ENCODE results near the gene TBC1D32. TPM values are rescaled to one million over a fixed set of nuclear protein-coding genes. Genes with fewer than 3 reads are reported as not detected.
"Not testable (repeated sequence)": the region's sequence is repeated elsewhere in the genome, so short reads cannot be mapped to it uniquely, and the experiment has no call there.

TBC1D32 gene
- total RNA-seq, 1 donor from 2014 or later, result 4.1 TPM

- no peak for TF ChIP-seq CTCF (IDR thresholded peaks at IDR 0.05; ENCODE audit: insufficient read depth, low read length, poor library complexity, severe bottlenecking)
- no peak for DNase-seq (ENCODE audit: low read depth)
- no peaks in the 10 kb centered on the region for H3K27me3 ChIP-seq (ENCODE audit: control insufficient read depth, insufficient read depth, low read length)
- H3K4me3 ChIP-seq (ENCODE audit: low read depth, low read length), result no peak overlapping the region
- no peaks in the 10 kb centered on the region for H3K36me3 ChIP-seq (ENCODE audit: control insufficient read depth, insufficient read depth, low read length)
These were observed 147.0 kb downstream of the TBC1D32 start for GRCh38 chr6:121187200-121187832.

GRCh38 chr6:121183742-121184141 is 150.5 kb downstream of the TBC1D32 start:
- no peaks in the 10 kb centered on the region for H3K36me3 ChIP-seq (ENCODE audit: control insufficient read depth, insufficient read depth, low read length)
- no peak for TF ChIP-seq CTCF (IDR thresholded peaks at IDR 0.05; ENCODE audit: insufficient read depth, low read length, poor library complexity, severe bottlenecking)

DNA sequence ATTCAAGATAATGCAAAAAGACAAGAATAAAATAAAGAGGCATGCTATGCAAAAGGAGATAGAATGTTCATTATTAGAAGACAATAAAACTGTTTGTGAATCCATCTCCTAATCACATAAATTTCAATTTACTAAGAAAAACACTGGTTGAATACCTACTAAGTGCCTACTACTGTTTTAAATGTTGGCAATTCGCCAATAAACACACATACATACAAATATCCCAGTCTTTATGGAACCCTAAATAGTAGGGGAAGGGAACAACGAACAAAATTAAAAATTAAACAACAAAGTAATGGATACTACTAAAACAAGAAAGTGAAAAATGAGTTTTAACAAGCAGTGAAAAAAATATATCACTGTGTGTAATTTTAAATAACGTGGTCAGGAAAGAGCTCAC is 158.5 kb downstream of the TBC1D32 start:
- H3K4me3 ChIP-seq (ENCODE audit: low read depth, low read length), result no peak overlapping the region
- DNase-seq (ENCODE audit: low read depth), result no peak
- no peak for TF ChIP-seq CTCF (IDR thresholded peaks at IDR 0.05; ENCODE audit: insufficient read depth, low read length, poor library complexity, severe bottlenecking)
- no peaks in the 10 kb centered on the region for H3K36me3 ChIP-seq (ENCODE audit: control insufficient read depth, insufficient read depth, low read length)
- H3K27me3 ChIP-seq (ENCODE audit: control insufficient read depth, insufficient read depth, low read length), result no peaks in the 10 kb centered on the region

More at GRCh38 chr6:121183742-121184141, 150.5 kb downstream of the TBC1D32 start:
- Histone ChIP-seq H3K4me3 (ENCODE audit: low read depth, low read length) (no peak overlapping the region), H3K27me3 (ENCODE audit: control insufficient read depth, insufficient read depth, low read length) (no peaks in the 10 kb centered on the region)
- no peak for DNase-seq (ENCODE audit: low read depth)

DNA sequence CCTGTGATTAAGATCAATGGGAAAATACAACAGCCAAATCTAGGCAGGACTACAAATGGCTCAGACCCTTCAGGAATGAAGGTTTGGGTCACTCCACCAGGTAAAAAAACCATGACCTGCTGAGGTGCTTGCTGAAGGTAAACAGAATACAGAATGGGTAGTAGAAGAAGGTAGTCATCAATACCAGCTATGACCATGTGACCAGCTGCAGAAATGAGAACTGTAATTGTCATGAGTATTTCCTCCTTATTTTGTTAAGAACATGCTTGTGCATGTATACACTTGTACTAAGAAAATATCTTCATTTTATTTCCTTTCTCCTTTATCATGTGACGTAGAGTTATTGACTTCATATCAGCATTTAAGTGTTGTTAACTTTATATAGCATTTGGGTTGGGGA is 161.8 kb downstream of the TBC1D32 start:
- H3K4me3 ChIP-seq (ENCODE audit: low read depth, low read length); H3K36me3 ChIP-seq (ENCODE audit: control insufficient read depth, insufficient read depth, low read length); H3K27me3 ChIP-seq (ENCODE audit: control insufficient read depth, insufficient read depth, low read length); DNase-seq (ENCODE audit: low read depth): not testable (repeated sequence)

GRCh38 chr6:121171879-121172278 is 162.4 kb downstream of the TBC1D32 start:
- no peak for DNase-seq (ENCODE audit: low read depth)
- TF ChIP-seq CTCF (IDR thresholded peaks at IDR 0.05; ENCODE audit: insufficient read depth, low read length, poor library complexity, severe bottlenecking), result no peak
- no peak overlapping the region for H3K4me3 ChIP-seq (ENCODE audit: low read depth, low read length)
- no peaks in the 10 kb centered on the region for H3K36me3 ChIP-seq (ENCODE audit: control insufficient read depth, insufficient read depth, low read length)
- no peaks in the 10 kb centered on the region for H3K27me3 ChIP-seq (ENCODE audit: control insufficient read depth, insufficient read depth, low read length)

DNA sequence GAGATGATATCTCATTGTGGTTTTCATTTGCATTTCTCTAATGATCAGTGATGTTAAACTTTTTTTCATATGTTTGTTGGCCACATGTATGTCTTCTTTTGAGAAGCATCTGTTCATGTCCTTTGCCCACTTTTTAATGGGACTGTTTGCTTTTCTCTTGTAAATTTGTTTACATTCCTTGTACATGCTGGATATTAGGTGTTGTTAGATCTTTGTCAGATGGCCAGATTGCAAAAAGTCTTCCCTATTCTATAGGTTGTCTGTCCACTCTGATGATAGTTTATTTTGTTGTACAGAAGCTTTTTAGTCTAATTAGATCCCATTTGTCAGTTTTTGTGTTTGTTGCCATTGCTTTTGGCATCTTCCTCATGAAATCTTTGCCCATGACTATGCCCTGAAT is 172.4 kb downstream of the TBC1D32 start:
- H3K36me3 ChIP-seq (ENCODE audit: control insufficient read depth, insufficient read depth, low read length), result no peaks in the 10 kb centered on the region
- TF ChIP-seq CTCF (IDR thresholded peaks at IDR 0.05; ENCODE audit: insufficient read depth, low read length, poor library complexity, severe bottlenecking), result no peak
- no peak overlapping the region for H3K4me3 ChIP-seq (ENCODE audit: low read depth, low read length)
- H3K27me3 ChIP-seq (ENCODE audit: control insufficient read depth, insufficient read depth, low read length), result no peaks in the 10 kb centered on the region
- DNase-seq (ENCODE audit: low read depth), result no peak

Measured in kidney epithelial cell (primary cell).